Thyroid gland (tissue), 4 donors: ENCODE data around the gene IRF7. TPM values are rescaled to one million over a fixed set of nuclear protein-coding genes. Genes with fewer than 3 reads are reported as not detected.

ENCODE experiments used
- DNase-seq, 2 donors: peaks; one replicate each; pipeline ENCODE4 v3.0.0-alpha.2; 2019
- H3K27ac ChIP-seq, 3 donors: fragments of 200-600 bp; sonication (generic); 1 replicate in 2 of 3; 2 replicates in 1 of 3; pipeline ENCODE4 v1.5.1; 2016 to 2019; ENCODE audit warnings: mild to moderate bottlenecking in 1 of 3, moderate library complexity in 1 of 3
- H3K27me3 ChIP-seq: fragments of 200-600 bp; sonication (generic); one replicate; pipeline ENCODE4 v1.5.1; 2019
- H3K36me3 ChIP-seq, 2 donors: fragments of 200-600 bp; sonication (generic); one replicate each; pipeline ENCODE4 v1.5.1; 2016 to 2019
- H3K4me1 ChIP-seq, 2 donors: fragments of 200-600 bp; sonication (generic); one replicate each; pipeline ENCODE4 v1.5.1; 2017 to 2019
- H3K4me3 ChIP-seq, 3 donors: fragments of 200-600 bp; sonication (generic); replicated peaks in 1 of 3; 1 replicate in 2 of 3; 2 replicates in 1 of 3; pipeline ENCODE4 v1.5.1; 2016; ENCODE audit warnings: mild to moderate bottlenecking in 1 of 3
- H3K9me3 ChIP-seq: fragments of 200-600 bp; sonication (generic); one replicate; pipeline ENCODE4 v1.5.1; 2017
- CTCF ChIP-seq, 6 experiments: fragments of 200-600 bp in 3 of 6; fragments of 450-650 bp in 3 of 6; sonication (generic) in 3 of 6; IDR thresholded peaks; one replicate each; pipeline ENCODE4 v1.5.1; 2016 to 2019; ENCODE audit warnings: antibody characterized with exemption in 6 of 6, mild to moderate bottlenecking in 2 of 6, inconsistent platforms in 1 of 6, moderate library complexity in 1 of 6
- POLR2A ChIP-seq, 2 donors: fragments of 450-650 bp; IDR thresholded peaks; one replicate each; pipeline ENCODE4 v1.6.1; 2017; ENCODE audit warnings: antibody characterized with exemption in 2 of 2, mild to moderate bottlenecking in 2 of 2, moderate library complexity in 1 of 2
- WGBS, 2 donors: methylation state at CpG; one replicate each; pipeline ENCODE4 v1.1.5; 2017; 5-methylcytosine and 5-hydroxymethylcytosine counted together
- intact Hi-C: fragments of 100-400 bp; cut with DNase I; formaldehyde crosslinking; loops from one replicate; pipeline ENCODE4 v1.15.1; 2023
- total RNA-seq, 4 donors: library from RNA; depleted of rRNA; stranded (reverse); fragments of >200 nt; gene quantifications; one replicate each; pipeline ENCODE4 v1.2.3, GENCODE V29; 2016

The IRF7 gene
- total RNA-seq, 4 donors from 2014 or later, result 15.4 to 42.4 (median 29.1) TPM

GRCh38 chr11:645536-645935, 29.8 kb upstream of the IRF7 start:
- Histone ChIP-seq H3K27me3 (no peaks in the 10 kb centered on the region), H3K36me3 (peaks cover 7 to 10% of the 10 kb centered on the region in 2 donors), H3K9me3 (no peaks in the 10 kb centered on the region), H3K4me3 (no peak overlapping the region), H3K4me1 (peaks cover 0 to 6% of the 10 kb centered on the region in 2 donors), H3K27ac (no peak overlapping the region)
- DNase-seq, result no peak
- intact Hi-C loops, result no loop called here
- TF ChIP-seq POLR2A (IDR thresholded peaks at IDR 0.05) (no peak), CTCF (IDR thresholded peaks at IDR 0.05) (no peak)
- WGBS, 2 donors, result 88 to 93% methylated on average over 13 to 16 of the region's 16 CpGs

- peaks cover 7 to 10% of the 10 kb centered on the region in 2 donors for H3K36me3 ChIP-seq
- WGBS, 2 donors, result 93 to 95% methylated on average over 32 to 33 of the region's 50 CpGs
These were observed 28.3 kb upstream of the IRF7 start for GRCh38 chr11:643849-644738.

GRCh38 chr11:643366-643765, 27.6 kb upstream of the IRF7 start:
- H3K4me1 ChIP-seq, result peaks cover 0 to 24% of the 10 kb centered on the region in 2 donors
- H3K9me3 ChIP-seq, result no peaks in the 10 kb centered on the region
- no peak overlapping the region for H3K27ac ChIP-seq
- peaks cover 7 to 10% of the 10 kb centered on the region in 2 donors for H3K36me3 ChIP-seq
- intact Hi-C loops, result no loop called here
- DNase-seq, result no peak
- WGBS, 2 donors, result 94 to 99% methylated on average over 7 to 8 of the region's 9 CpGs
- no peak overlapping the region for H3K4me3 ChIP-seq
- no peaks in the 10 kb centered on the region for H3K27me3 ChIP-seq
- TF ChIP-seq CTCF (IDR thresholded peaks at IDR 0.05), result no peak
- TF ChIP-seq POLR2A (IDR thresholded peaks at IDR 0.05), result no peak

More at GRCh38 chr11:643849-644738, 28.3 kb upstream of the IRF7 start:
- no peak for TF ChIP-seq POLR2A (IDR thresholded peaks at IDR 0.05)
- Histone ChIP-seq H3K27ac (no peak overlapping the region), H3K9me3 (no peaks in the 10 kb centered on the region), H3K4me1 (peaks cover 0 to 17% of the 10 kb centered on the region in 2 donors), H3K4me3 (no peak overlapping the region), H3K27me3 (no peaks in the 10 kb centered on the region)
- intact Hi-C loops, result no loop called here
- no peak for DNase-seq

GRCh38 chr11:641806-642370, 26.1 kb upstream of the IRF7 start:
- Histone ChIP-seq H3K27ac (no peak overlapping the region), H3K9me3 (no peaks in the 10 kb centered on the region), H3K27me3 (no peaks in the 10 kb centered on the region), H3K4me1 (peaks cover 0 to 39% of the 10 kb centered on the region in 2 donors), H3K36me3 (peaks cover 7 to 10% of the 10 kb centered on the region in 2 donors), H3K4me3 (no peak overlapping the region)
- DNase-seq, result no peak
- TF ChIP-seq CTCF (IDR thresholded peaks at IDR 0.05) (no peak), POLR2A (IDR thresholded peaks at IDR 0.05) (no peak)
- intact Hi-C loops, result no loop called here
- WGBS, 2 donors, result 93 to 95% methylated on average over 15 to 19 of the region's 19 CpGs

- H3K27ac ChIP-seq, result no peak overlapping the region
- intact Hi-C loops, result no loop called here
- H3K27me3 ChIP-seq, result no peaks in the 10 kb centered on the region
- H3K4me1 ChIP-seq, result peaks cover 0 to 44% of the 10 kb centered on the region in 2 donors
- TF ChIP-seq POLR2A (IDR thresholded peaks at IDR 0.05), result no peak
- TF ChIP-seq CTCF (IDR thresholded peaks at IDR 0.05), result no peak
- peaks cover 7 to 10% of the 10 kb centered on the region in 2 donors for H3K36me3 ChIP-seq
- no peak for DNase-seq
- WGBS, 2 donors, result 60 to 71% methylated on average over 23 to 29 of the region's 69 CpGs
- no peaks in the 10 kb centered on the region for H3K9me3 ChIP-seq
- H3K4me3 ChIP-seq, result no peak overlapping the region
These were observed 24.4 kb upstream of the IRF7 start for GRCh38 chr11:640021-640706.
